K562 (cell line): ENCODE data around the gene ARSK. TPM values are rescaled to one million over a fixed set of nuclear protein-coding genes. Genes with fewer than 3 reads are reported as not detected.

Experiments
- ATAC-seq: fragments of 200-7000 bp; cut with Tn5 transposase; 3 replicates; pipeline ENCODE4 v1.9.1; 2020; ENCODE audit warnings: moderate library complexity
- BruUV-seq: library from RNA; stranded (reverse); fragments of 400-500 nt; replicated peaks from 2 replicates; lab custom pipeline; 2021; lab: Mats Ljungman, UMichigan
- CTCF ChIA-PET: fragments of 300-600 bp; formaldehyde crosslinking; extraction: SDS; loops from one replicate; lab custom pipeline; 2021; ENCODE audit warnings: low intra/inter-chr PET ratio; lab: Yijun Ruan, JAX
- POLR2A ChIA-PET: fragments of 300-600, 350-650 bp; sonication (Branson Sonifier 250); formaldehyde crosslinking; extraction: SDS; loops from one replicate; lab custom pipeline; 2021; ENCODE audit warnings: antibody characterized with exemption, inconsistent platforms; lab: Yijun Ruan, JAX
- DNase-seq, 4 experiments: peaks; one replicate each; pipeline versions ENCODE4 v3.0.0 to v3.0.0-alpha.2; 2011 to 2018; ENCODE audit warnings: low spot score in 3 of 4, mixed read lengths in 3 of 4; ENCODE audit errors: extremely low read depth in 1 of 4
- FAIRE-seq: peaks from 2 replicates; lab custom pipeline; 2011; peaks lifted over from hg19 to GRCh38; lab: Jason Lieb, UNC
- H2AFZ ChIP-seq: 2 replicates; pipeline ENCODE4 v1.6.0; 2011; ENCODE audit warnings: low read depth, low read length, control low read depth, inconsistent platforms
- H3K27ac ChIP-seq: fragments of 200-600 bp; 3 replicates; pipeline ENCODE4 v1.8.0; 2011; ENCODE audit warnings: low read depth, mild to moderate bottlenecking, control low read depth, inconsistent platforms, low read length, moderate library complexity, mixed read lengths; ENCODE audit errors: extremely low read depth
- H3K27me3 ChIP-seq, 2 experiments: fragments of 300-600 bp in 1 of 2; 2 replicates in 1 of 2; 3 replicates in 1 of 2; pipeline versions ENCODE4 v1.6.0 to v1.8.0; 2011; ENCODE audit warnings: inconsistent platforms in 2 of 2, low read length in 2 of 2, mild to moderate bottlenecking in 1 of 2, mixed read lengths in 1 of 2, moderate library complexity in 1 of 2; ENCODE audit not compliant: control insufficient read depth in 2 of 2, insufficient read depth in 2 of 2
- H3K36me3 ChIP-seq: fragments of 300-600 bp; 3 replicates; pipeline ENCODE4 v1.8.0; 2011; ENCODE audit warnings: mild to moderate bottlenecking, low read length, inconsistent platforms; ENCODE audit not compliant: control insufficient read depth, insufficient read depth
- H3K4me1 ChIP-seq, 2 experiments: fragments of 200-600 bp in 1 of 2; replicated peaks in 1 of 2; 2 replicates in 1 of 2; 3 replicates in 1 of 2; pipeline versions ENCODE4 v1.5.1 to v1.8.0; 2011; ENCODE audit warnings: inconsistent platforms in 2 of 2, low read length in 2 of 2, mild to moderate bottlenecking in 1 of 2, mixed read lengths in 1 of 2, moderate library complexity in 1 of 2; ENCODE audit not compliant: control insufficient read depth in 2 of 2, insufficient read depth in 2 of 2
- H3K4me2 ChIP-seq: 2 replicates; pipeline ENCODE4 v1.6.1; 2011; ENCODE audit warnings: low read length, control low read depth, inconsistent platforms, mixed read lengths; ENCODE audit not compliant: insufficient read depth
- H3K4me3 ChIP-seq: fragments of 200-600 bp; sonication (generic), shearing (Covaris generic); 2 replicates; pipeline ENCODE4 v1.5.1; 2016; ENCODE audit warnings: control low read depth, inconsistent platforms
- H3K79me2 ChIP-seq: fragments of 200-600 bp; 3 replicates; pipeline ENCODE4 v1.8.0; 2011; ENCODE audit warnings: low read length, inconsistent platforms; ENCODE audit not compliant: control insufficient read depth, insufficient read depth
- H3K9ac ChIP-seq, 2 experiments: 2 replicates each; pipeline versions ENCODE4 v1.6.0 to v1.6.1; 2011; ENCODE audit warnings: low read depth in 2 of 2, low read length in 2 of 2, control low read depth in 1 of 2, inconsistent platforms in 1 of 2, mild to moderate bottlenecking in 1 of 2, mixed read lengths in 1 of 2; ENCODE audit not compliant: insufficient read depth in 1 of 2
- H3K9me1 ChIP-seq: one replicate; pipeline ENCODE4 v1.6.0; 2011; ENCODE audit warnings: inconsistent platforms, mild to moderate bottlenecking, low read length, moderate library complexity; ENCODE audit not compliant: control insufficient read depth, insufficient read depth
- H3K9me3 ChIP-seq: replicated peaks from 2 replicates; pipeline ENCODE4 v1.5.1; 2011; ENCODE audit warnings: low read depth, low read length, inconsistent platforms; ENCODE audit not compliant: control insufficient read depth, insufficient read depth
- H4K20me1 ChIP-seq: replicated peaks from 2 replicates; pipeline ENCODE4 v1.6.1; 2011; ENCODE audit warnings: low read length, inconsistent platforms, mixed read lengths; ENCODE audit not compliant: control insufficient read depth, insufficient read depth
- ELF4 ChIP-seq: fragments of 450-650 bp; formaldehyde crosslinking; IDR thresholded peaks from 2 replicates; pipeline ENCODE4 v1.4.0; 2022; ENCODE audit warnings: missing genetic modification characterization
- FOXA3 ChIP-seq, 2 experiments: fragments of 450-650 bp in 1 of 2; sonication (generic) in 1 of 2; formaldehyde crosslinking; IDR thresholded peaks in 1 of 2; conservative IDR thresholded peaks in 1 of 2; 2 replicates each; pipeline versions ENCODE4 v1.4.0 to v1.8.0; 2020 to 2022; ENCODE audit warnings: mild to moderate bottlenecking in 2 of 2, missing genetic modification reagents in 1 of 2
- HNRNPUL1 ChIP-seq: fragments of 200-400 bp; formaldehyde crosslinking; IDR thresholded peaks from 2 replicates; pipeline ENCODE4 v1.6.1; 2017; ENCODE audit warnings: low read length
- KAT8 ChIP-seq: fragments of 450-650 bp; IDR thresholded peaks from 2 replicates; pipeline ENCODE4 v1.6.1; 2016; ENCODE audit warnings: low read depth, mild to moderate bottlenecking
- KDM2B ChIP-seq: fragments of 250-450 bp; sonication (Bioruptor Pico); IDR thresholded peaks from 2 replicates; pipeline ENCODE4 v1.8.0; 2021; ENCODE audit warnings: mild to moderate bottlenecking, moderate library complexity
- NONO ChIP-seq, 2 experiments: fragments of 200-400 bp in 1 of 2; fragments of 450-650 bp in 1 of 2; formaldehyde crosslinking in 1 of 2; IDR thresholded peaks; 2 replicates each; pipeline ENCODE4 v1.6.1; 2017; ENCODE audit warnings: low read depth in 2 of 2, mild to moderate bottlenecking in 2 of 2, moderate library complexity in 2 of 2, low read length in 1 of 2
- RFX7 ChIP-seq: fragments of 250-450 bp; sonication (Bioruptor Pico); IDR thresholded peaks from 2 replicates; pipeline ENCODE4 v1.5.1; 2021; ENCODE audit warnings: mild to moderate bottlenecking
- SMAD2 ChIP-seq: fragments of 150-350 bp; IDR thresholded peaks from 2 replicates; pipeline ENCODE4 v1.6.1; 2014; ENCODE audit warnings: low read depth, mild to moderate bottlenecking, low read length
- SP1 ChIP-seq: sonication (generic); formaldehyde crosslinking; IDR thresholded peaks from 2 replicates; pipeline ENCODE4 v1.8.1; 2022; ENCODE audit warnings: mild to moderate bottlenecking, missing genetic modification reagents
- WGBS: fragments of 100-300 bp; shearing (Covaris generic); methylation state at CpG from one replicate; pipeline ENCODE4 v1.1.6; 2016; ENCODE audit warnings: low coverage, mixed read lengths; ENCODE audit not compliant: insufficient coverage; ENCODE audit errors: missing lambda C conversion rate; 5-methylcytosine and 5-hydroxymethylcytosine counted together
- in situ Hi-C: fragments of 300-500 bp; cut with MboI; formaldehyde crosslinking; loops from 4 replicates; pipeline ENCODE4 v1.15.0; 2018; ENCODE audit warnings: inconsistent platforms, mixed read lengths
- intact Hi-C: fragments of 100-400 bp; cut with micrococcal nuclease; formaldehyde crosslinking; loops from 2 replicates; pipeline ENCODE4 v1.14.2; 2022
- polyA plus RNA-seq, 8 experiments: library from polyadenylated mRNA; depleted of rRNA in 4 of 8; stranded (reverse) in 5 of 8; unstranded in 3 of 8; fragments of >200 nt; fragmentation: Nextera tagmentation in 2 of 8; fragmentation: Illumina TruSeq in 1 of 8; extraction: Ambion mirVana in 2 of 8; extraction: Trizol in 1 of 8; gene quantifications; 2 replicates each; pipeline versions ENCODE4 v1.2.1 to v1.2.3, GENCODE V29; 2011 to 2014; ENCODE audit warnings: inconsistent platforms in 1 of 8, missing spikeins in 1 of 8
- total RNA-seq, 7 experiments: library from RNA; depleted of rRNA in 6 of 7; stranded (reverse); fragments of >200 nt in 6 of 7; fragmentation: Illumina TruSeq in 2 of 7; extraction: Trizol in 2 of 7; gene quantifications; 2 replicates each; pipeline versions ENCODE4 v1.2.1 to v1.2.3, GENCODE V29; 2011 to 2021; ENCODE audit warnings: low replicate concordance in 1 of 7

Gene ARSK
- total and polyA plus RNA-seq, 9 of the 15 experiments (the other 6 are each of a cell fraction or from before 2014, with no cell fraction given) = 2.7 to 9.4 (median 7.1) TPM

GRCh38 chr5:95520206-95520605, 34.7 kb upstream of the ARSK start (continued):
- TF ChIP-seq KAT8 (no peak), SP1 (no peak)

- intact Hi-C loops = no loop called here
- WGBS = 88% methylated on average over 2 of the region's 2 CpGs
- TF ChIP-seq ELF4 (CRISPR knock-in tag) = no peak
- TF ChIP-seq FOXA3 (CRISPR knock-in tag; conservative IDR thresholded peaks at IDR 0.05 in 1 of 2, IDR thresholded peaks at IDR 0.05 in 1 of 2) = no peak
- no peak for TF ChIP-seq HNRNPUL1
- no peak for TF ChIP-seq RFX7
- no peak for TF ChIP-seq NONO (IDR thresholded peaks at IDR 0.05; ENCODE audit: low read depth in 2 of 2, low read length in 1 of 2)
- no peak for TF ChIP-seq SMAD2
- TF ChIP-seq KDM2B (CRISPR knock-in tag) = no peak
- no peaks in the 10 kb centered on the region for H4K20me1 ChIP-seq
- peaks cover 74% of the 10 kb centered on the region for H3K36me3 ChIP-seq
- H3K9me1 ChIP-seq = no peaks in the 10 kb centered on the region
- H3K9me3 ChIP-seq = no peaks in the 10 kb centered on the region
- ATAC-seq = no peak
- POLR2A ChIA-PET = interaction anchor here (0.7 to 1.1 kb wide), 2 partner anchors 9 to 10 kb away, joined by 3 read pairs; no protein-coding TSS in a partner anchor
- H3K27me3 ChIP-seq = no peaks in the 10 kb centered on the region
- no peak overlapping the region for H3K27ac ChIP-seq
- H2AFZ ChIP-seq = no peak overlapping the region
- no peaks in the 10 kb centered on the region for H3K79me2 ChIP-seq
- H3K4me1 ChIP-seq = no peaks in the 10 kb centered on the region
- CTCF ChIA-PET = no interaction called here
- FAIRE-seq = no peak
- no peak overlapping the region for H3K9ac ChIP-seq
- BruUV-seq = no TSS peak
- H3K4me2 ChIP-seq = no peak overlapping the region
- in situ Hi-C loops = no loop called here
- no peak for DNase-seq
- no peak overlapping the region for H3K4me3 ChIP-seq
Measured at GRCh38 chr5:95524423-95524822, 30.5 kb upstream of the ARSK start.
